Thymus (tissue), 11 donors: Measurements from ENCODE around the gene RPS19. TPM values are rescaled to one million over a fixed set of nuclear protein-coding genes. Genes with fewer than 3 reads are reported as not detected.
A peak's percentile ranks its signal among the peaks of the same experiment; 100 is the strongest.
"Not testable (repeated sequence)": the region's sequence is repeated elsewhere in the genome, so short reads cannot be mapped to it uniquely, and the experiment has no call there.

Experiments used
- DNase-seq, 9 donors: peaks; one replicate each; pipeline ENCODE4 v3.0.0-alpha.2; 2013; ENCODE audit warnings: low spot score in 9 of 9, low read depth in 6 of 9, missing footprints in 1 of 9
- H3K27ac ChIP-seq, 2 donors: one replicate each; pipeline ENCODE4 v1.5.1; 2013; ENCODE audit warnings: control low read depth in 1 of 2, low read depth in 1 of 2, low read length in 1 of 2, mild to moderate bottlenecking in 1 of 2, moderate library complexity in 1 of 2
- H3K27me3 ChIP-seq, 2 donors: one replicate each; pipeline ENCODE4 v1.5.1; 2013; ENCODE audit warnings: low read length in 1 of 2; ENCODE audit not compliant: control insufficient read depth in 2 of 2, insufficient read depth in 1 of 2
- H3K36me3 ChIP-seq, 2 donors: one replicate each; pipeline ENCODE4 v1.5.1; 2013; ENCODE audit warnings: low read length in 1 of 2, mild to moderate bottlenecking in 1 of 2, moderate library complexity in 1 of 2; ENCODE audit not compliant: control insufficient read depth in 2 of 2, insufficient read depth in 2 of 2
- H3K4me1 ChIP-seq, 2 donors: one replicate each; pipeline ENCODE4 v1.5.1; 2013; ENCODE audit warnings: low read length in 2 of 2; ENCODE audit not compliant: control insufficient read depth in 2 of 2, insufficient read depth in 2 of 2
- H3K4me3 ChIP-seq, 2 donors: one replicate each; pipeline ENCODE4 v1.5.1; 2013; ENCODE audit warnings: low read length in 2 of 2, control low read depth in 1 of 2, mild to moderate bottlenecking in 1 of 2
- H3K9me3 ChIP-seq, 2 donors: one replicate each; pipeline ENCODE4 v1.5.1; 2013; ENCODE audit warnings: low read length in 1 of 2, mild to moderate bottlenecking in 1 of 2; ENCODE audit not compliant: control insufficient read depth in 2 of 2, insufficient read depth in 1 of 2
- WGBS: extraction: QIAGEN DNeasy Blood & Tissue Kit; methylation state at CpG from one replicate; pipeline ENCODE4 v1.1.7; 2013; 5-methylcytosine and 5-hydroxymethylcytosine counted together
- polyA plus RNA-seq: library from polyadenylated mRNA; stranded (reverse); fragments of 200-250 nt; gene quantifications from one replicate; pipeline ENCODE4 v1.2.3, GENCODE V29; 2013
- total RNA-seq: library from RNA; stranded (reverse); fragments of 120-200 nt; gene quantifications from one replicate; pipeline ENCODE4 v1.2.4, GENCODE V29; 2013
- donor health status: healthy.

RPS19 gene
- total and polyA plus RNA-seq, 2 donors = 3,743 to 3,799 TPM

DNA sequence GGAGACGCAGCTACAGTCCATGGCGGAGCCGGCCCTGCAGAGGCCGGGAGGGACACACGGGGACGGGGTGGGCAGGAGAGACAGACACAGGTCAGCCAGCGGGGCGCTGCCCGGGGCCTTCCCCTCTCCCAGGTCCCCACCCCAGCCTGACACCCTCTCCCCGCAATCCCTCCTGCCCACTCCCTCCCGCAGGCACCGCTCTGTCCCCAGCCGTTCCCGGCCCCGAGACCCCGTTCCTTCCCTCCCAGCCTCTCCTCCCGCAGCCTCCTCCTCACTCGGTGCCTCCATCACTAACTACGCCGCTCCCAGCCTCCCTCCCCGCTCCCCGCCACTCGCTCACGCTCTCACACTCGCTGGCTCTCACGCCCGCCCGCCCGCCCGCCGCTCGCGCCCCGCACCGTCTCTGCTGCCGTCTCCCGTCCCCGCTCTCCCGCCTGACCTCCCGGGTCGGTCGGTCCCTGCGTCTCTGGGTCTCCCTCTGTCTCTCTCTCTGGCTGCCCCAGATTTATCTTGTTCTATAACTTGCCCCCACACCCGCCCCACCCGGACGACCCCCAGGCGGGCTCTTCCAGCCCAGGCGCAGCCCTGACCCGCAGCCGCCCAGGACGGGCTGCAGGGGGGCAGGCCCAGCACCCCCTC, 53.0 kb downstream of the RPS19 start:
- WGBS = 6% methylated on average over 51 of the region's 51 CpGs
- peaks cover 1 to 7% of the 10 kb centered on the region in 2 donors for H3K9me3 ChIP-seq
- no peak overlapping the region for H3K27ac ChIP-seq
- H3K27me3 ChIP-seq = peaks cover 42 to 90% of the 10 kb centered on the region in 2 donors
- no peak for DNase-seq
- H3K4me3 ChIP-seq = no peak overlapping the region
- H3K4me1 ChIP-seq = peaks cover 6 to 22% of the 10 kb centered on the region in 2 donors
- H3K36me3 ChIP-seq = peaks cover under 1 to 7% of the 10 kb centered on the region in 2 donors

DNA sequence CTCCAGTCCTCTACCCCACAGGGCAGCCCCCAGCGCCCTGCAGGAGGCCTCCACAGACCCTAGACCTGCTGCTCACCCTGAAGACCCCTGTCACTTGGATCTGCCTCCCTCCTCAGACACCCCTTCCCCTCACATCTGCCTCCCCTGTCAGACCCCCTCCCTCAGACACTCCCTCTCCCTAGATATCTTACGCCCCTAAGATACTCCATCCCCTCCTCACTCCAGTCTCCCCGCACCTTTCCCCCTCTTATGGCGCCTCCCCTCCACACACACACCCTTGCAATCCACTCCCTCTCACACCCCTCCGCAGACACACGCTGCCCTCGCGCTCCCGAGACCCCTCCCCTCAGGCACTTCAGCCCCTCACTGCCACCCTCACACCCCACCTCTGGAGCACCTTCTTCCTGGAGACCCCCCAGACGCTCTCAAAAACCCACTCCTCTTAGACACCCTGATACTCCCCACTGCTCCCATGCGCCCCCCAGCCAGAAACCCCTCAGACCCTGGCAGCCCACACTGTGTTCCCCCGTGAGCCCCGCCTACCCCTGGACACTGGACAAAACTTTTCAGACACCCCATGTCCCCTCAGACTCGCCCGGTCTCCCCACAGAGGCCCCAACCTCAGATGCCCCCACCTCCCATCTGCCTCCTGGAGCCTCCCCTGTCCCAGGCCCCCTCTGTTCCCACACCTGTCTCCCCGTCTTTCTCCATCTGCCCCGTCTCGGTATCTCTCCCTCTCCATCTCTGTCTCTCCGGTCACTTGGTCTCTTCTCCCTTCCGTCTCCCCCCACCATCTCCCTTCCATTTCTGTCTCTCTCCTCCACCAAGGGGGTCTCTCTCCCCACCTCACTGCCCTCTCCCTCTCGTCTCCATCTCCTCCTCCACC, 53.7 kb downstream of the RPS19 start:
- Histone ChIP-seq H3K4me3 (no peak overlapping the region), H3K27ac (no peak overlapping the region), H3K9me3 (peaks cover 1 to 7% of the 10 kb centered on the region in 2 donors), H3K27me3 (peaks cover 42 to 98% of the 10 kb centered on the region in 2 donors), H3K4me1 (peaks cover 6 to 22% of the 10 kb centered on the region in 2 donors), H3K36me3 (no peaks in the 10 kb centered on the region)
- WGBS = 17% methylated on average over 21 of the region's 21 CpGs
- DNase-seq = no peak

DNA sequence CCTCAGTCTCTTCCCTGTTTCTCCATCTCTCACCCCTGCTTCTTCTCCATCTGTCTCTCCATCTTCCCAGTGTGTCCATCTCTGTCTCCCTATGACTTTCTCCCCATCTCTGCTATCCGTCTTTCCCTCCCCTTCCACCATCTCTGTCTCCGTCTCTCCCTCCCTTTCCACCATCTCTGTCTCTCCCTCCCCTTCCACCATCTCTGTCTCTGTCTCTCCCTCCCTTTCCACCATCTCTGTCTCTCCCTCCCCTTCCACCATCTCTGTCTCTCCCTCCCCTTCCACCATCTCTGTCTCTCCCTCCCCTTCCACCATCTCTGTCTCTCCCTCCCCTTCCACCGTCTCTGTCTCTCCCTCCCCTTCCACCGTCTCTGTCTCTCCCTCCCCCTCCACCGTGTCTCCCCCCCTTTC, 54.4 kb downstream of the RPS19 start:
- Histone ChIP-seq H3K4me1 (peaks cover 6 to 22% of the 10 kb centered on the region in 2 donors), H3K27me3 (peaks cover 42 to 99% of the 10 kb centered on the region in 2 donors)
- not testable (repeated sequence) for H3K4me3 ChIP-seq, DNase-seq, H3K36me3 ChIP-seq, H3K27ac ChIP-seq, H3K9me3 ChIP-seq
- 5% methylated on average over 5 of the region's 5 CpGs for WGBS

DNA sequence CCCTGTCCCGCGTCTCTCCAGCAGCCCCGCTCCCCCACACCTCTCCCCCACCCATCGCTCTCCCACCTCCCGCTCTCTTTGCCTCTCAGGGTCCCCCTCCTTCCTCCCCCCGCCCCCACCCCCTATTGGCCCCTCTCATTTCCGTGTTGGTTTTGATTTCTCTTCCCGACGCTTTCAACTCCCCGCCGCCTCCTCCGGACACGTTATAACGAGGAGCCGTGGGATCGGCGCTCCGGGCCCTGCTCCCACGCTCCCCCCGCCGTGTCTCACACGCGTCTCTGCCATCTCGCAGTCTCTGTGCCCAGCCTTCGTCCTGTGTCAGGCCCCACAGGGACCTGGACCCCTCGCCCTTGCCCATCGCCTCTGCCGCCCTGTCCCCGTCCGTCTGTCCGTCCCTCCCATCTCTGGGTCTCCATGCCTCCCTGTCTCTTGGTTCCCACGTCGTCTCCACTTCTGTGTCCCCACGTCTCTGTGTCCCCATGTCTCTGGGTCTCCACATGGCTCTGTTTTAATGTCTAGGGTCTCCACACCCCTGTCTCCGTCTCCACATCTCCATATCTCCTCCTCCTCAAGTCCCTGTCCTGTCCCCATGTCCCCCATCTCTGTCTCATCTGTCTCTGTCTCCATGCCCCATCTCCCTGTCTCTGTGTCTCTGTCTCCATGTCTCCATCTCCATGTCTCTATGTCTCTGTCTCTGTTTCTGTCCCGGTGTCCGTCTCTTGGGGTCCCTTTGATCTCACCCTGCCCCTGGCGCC, 55.1 kb downstream of the RPS19 start:
- H3K27ac ChIP-seq = no peak overlapping the region
- H3K9me3 ChIP-seq = peaks cover 1 to 7% of the 10 kb centered on the region in 2 donors
- peaks cover 42 to 99% of the 10 kb centered on the region in 2 donors for H3K27me3 ChIP-seq
- no peaks in the 10 kb centered on the region for H3K36me3 ChIP-seq
- peak overlapping the region in 1 of 2 donors; percentile 21 for H3K4me3 ChIP-seq
- peaks cover 6 to 22% of the 10 kb centered on the region in 2 donors for H3K4me1 ChIP-seq
- DNase-seq = no peak
- WGBS = 5% methylated on average over 38 of the region's 38 CpGs

DNA sequence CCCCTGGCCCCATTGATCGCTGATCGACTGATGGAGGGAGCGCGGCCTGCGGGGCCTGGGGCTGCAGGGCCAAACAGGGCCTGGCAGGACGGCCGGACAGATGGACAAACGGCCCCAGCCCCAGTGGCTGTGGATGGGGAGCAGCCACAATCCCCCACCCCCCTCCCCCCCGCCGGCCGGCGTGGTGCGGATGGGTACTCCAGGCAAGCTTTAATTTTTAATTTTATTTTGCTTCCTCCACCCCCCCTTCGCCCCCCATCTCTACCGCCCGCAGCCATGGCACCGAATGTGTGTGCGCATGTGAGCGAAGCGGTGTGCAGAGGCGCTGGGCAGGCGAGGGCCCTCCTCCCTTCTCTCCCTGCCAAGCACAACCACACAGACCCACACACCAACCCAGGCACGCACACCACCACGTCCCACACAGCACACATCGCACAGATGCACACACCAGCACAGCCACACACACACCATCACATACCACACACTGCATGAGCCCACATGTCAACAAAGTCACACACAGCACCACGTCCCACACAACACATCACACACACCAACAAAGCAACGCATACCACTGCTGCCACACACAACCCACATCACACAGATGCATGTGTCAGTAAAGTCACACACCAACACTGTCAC, 55.8 kb downstream of the RPS19 start:
- no peak overlapping the region for H3K27ac ChIP-seq
- DNase-seq = no peak
- WGBS = 30% methylated on average over 27 of the region's 27 CpGs
- peaks cover 1 to 6% of the 10 kb centered on the region in 2 donors for H3K9me3 ChIP-seq
- peaks cover 6 to 25% of the 10 kb centered on the region in 2 donors for H3K4me1 ChIP-seq
- peaks cover 45 to 99% of the 10 kb centered on the region in 2 donors for H3K27me3 ChIP-seq
- H3K4me3 ChIP-seq = no peak overlapping the region
- H3K36me3 ChIP-seq = no peaks in the 10 kb centered on the region

DNA sequence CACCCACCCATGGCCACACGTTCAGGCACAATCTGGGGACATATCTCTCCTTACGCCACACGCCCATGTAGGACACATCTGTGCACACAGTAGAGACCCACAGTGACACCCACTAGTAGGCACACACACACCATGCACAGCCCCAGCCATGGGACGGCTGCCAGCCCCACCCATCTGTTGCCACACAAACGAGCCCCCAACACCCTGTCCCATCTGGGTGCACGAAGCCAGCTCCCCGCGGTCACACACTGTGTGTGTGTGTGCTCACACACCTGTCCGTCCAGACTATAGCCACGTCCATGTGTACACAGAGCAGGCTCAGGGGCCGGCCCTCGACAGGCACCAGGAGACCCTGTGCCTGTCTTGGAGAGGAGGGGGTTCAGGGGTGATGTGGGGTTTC, 57.6 kb downstream of the RPS19 start:
- H3K4me1 ChIP-seq = peaks cover 6 to 24% of the 10 kb centered on the region in 2 donors
- H3K27ac ChIP-seq = no peak overlapping the region
- H3K4me3 ChIP-seq = no peak overlapping the region
- WGBS = 69% methylated on average over 12 of the region's 12 CpGs
- no peaks in the 10 kb centered on the region for H3K9me3 ChIP-seq
- no peaks in the 10 kb centered on the region for H3K36me3 ChIP-seq
- peaks cover 34 to 99% of the 10 kb centered on the region in 2 donors for H3K27me3 ChIP-seq
- no peak for DNase-seq

DNA sequence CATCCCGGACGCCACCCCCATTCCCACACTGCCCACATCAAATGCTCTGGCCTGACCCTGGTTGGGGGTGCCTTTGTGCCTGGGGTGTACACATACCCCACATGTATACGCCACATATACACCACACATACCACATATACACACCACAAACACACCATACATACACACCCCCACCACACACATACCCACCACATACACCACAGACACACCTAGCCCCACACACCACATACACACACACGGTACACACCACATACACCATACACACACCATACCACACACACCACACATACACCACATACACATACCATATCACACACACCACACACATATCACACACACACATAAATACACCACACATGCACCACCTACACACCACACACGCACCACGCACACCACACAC, 58.0 kb downstream of the RPS19 start:
- no peaks in the 10 kb centered on the region for H3K9me3 ChIP-seq
- H3K4me3 ChIP-seq = no peak overlapping the region
- 62% methylated on average over 6 of the region's 6 CpGs for WGBS
- H3K27me3 ChIP-seq = peaks cover 37 to 99% of the 10 kb centered on the region in 2 donors
- no peaks in the 10 kb centered on the region for H3K36me3 ChIP-seq
- DNase-seq = no peak
- H3K27ac ChIP-seq = no peak overlapping the region
- H3K4me1 ChIP-seq = peaks cover 6 to 22% of the 10 kb centered on the region in 2 donors

DNA sequence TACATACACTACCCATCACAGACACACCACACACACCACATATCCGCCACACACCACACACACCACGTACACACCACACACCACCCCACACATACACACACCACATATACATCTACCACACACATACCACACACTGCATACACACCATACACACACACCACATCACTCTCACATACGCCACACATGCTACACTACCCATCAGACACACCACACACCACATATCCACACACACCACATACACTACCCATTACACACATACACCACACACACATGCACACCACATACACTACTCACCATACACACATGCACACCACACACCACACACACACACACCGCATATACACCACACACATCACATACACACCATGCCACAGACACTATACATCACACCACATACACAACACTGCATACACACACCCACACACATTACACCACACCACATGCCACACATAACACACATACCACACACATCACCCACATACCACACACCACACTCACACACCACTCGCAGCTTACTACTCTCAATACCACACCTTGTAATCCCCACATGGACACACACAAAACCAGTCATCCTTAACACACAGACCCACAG, 58.7 kb downstream of the RPS19 start:
- no peak overlapping the region for H3K4me3 ChIP-seq
- H3K36me3 ChIP-seq = no peaks in the 10 kb centered on the region
- 96% methylated on average over 5 of the region's 5 CpGs for whole genome bisulfite sequencing
- peaks cover 6 to 22% of the 10 kb centered on the region in 2 donors for H3K4me1 ChIP-seq
- H3K27ac ChIP-seq = no peak overlapping the region
- peaks cover 34 to 97% of the 10 kb centered on the region in 2 donors for H3K27me3 ChIP-seq
- no peak for DNase-seq
- H3K9me3 ChIP-seq = no peaks in the 10 kb centered on the region
